SKM-1 (cell line): ENCODE results near the gene SNPH.

ENCODE experiments used
- DNase-seq: peaks from one replicate; lab custom pipeline; 2025; ENCODE audit not compliant: unreplicated experiment; lab: John Stamatoyannopoulos, UW

The SNPH gene

GRCh38 chr20:1305712-1306111 lies 39.6 kb downstream of the SNPH start:
- DNase-seq: no peak

- no peak for DNase-seq
Measured at GRCh38 chr20:1306316-1307135, 40.4 kb downstream of the SNPH start.

- no peak for DNase-seq
Measured at GRCh38 chr20:1307171-1307570, 41.1 kb downstream of the SNPH start.

GRCh38 chr20:1307571-1307971 lies 41.5 kb downstream of the SNPH start:
- no peak for DNase-seq

- no peak for DNase-seq
Measured at GRCh38 chr20:1308067-1308701, 42.1 kb downstream of the SNPH start.

DNA sequence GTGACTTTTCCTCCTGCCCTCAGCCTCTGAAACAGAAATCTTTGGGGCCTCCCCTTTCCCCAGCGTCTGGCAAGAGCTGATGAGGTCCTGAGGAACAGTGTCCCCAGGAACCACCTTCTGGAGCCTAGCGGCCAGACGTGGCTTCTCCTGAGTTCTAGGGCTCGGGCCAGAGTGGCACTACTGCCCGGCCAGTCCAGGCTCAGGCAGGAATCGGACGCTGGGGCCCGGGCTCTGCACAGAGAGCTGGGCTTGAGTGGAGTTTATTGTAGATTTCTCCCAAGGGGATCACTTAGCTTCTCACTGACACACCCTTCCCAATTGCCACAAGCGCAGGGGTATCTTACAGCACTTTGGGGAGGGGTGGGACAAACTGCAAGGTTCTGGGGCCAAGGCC lies 42.6 kb downstream of the SNPH start:
- no peak for DNase-seq

GRCh38 chr20:1309439-1309847 lies 43.3 kb downstream of the SNPH start:
- no peak for DNase-seq

GRCh38 chr20:1310071-1310470 lies 44.0 kb downstream of the SNPH start:
- no peak for DNase-seq

DNA sequence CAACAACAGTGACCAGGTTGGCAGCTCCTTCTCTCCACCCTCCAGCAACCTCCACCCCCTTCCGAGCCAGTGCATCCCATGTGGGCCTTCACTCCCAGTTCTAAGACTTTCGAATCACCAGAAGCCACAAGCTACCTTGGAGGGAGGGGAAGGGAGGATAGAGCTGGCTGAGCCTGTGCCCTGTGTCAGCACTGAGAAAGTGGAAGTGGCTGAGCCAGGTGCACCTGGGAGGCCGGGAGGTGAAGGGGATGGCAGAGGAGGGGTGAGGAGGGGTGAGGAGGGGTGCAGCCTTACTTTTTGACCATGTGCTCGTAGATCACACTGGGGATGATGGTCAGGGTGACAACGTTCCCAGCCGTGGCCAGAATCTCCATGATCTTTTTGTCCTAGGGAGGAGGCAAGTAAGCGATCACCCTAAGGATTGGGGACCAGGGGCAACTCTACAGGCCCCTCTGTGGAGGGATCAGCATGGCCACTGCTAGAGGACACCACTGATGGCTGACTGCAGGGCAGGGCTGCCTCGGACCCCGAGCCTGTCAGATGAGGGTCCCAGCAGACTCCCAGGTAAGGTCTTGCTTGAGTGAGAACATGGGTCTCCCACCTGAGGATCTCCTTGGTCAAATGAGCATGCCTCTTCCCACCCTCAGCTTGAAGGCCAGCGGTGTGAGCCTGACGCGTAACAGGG lies 44.6 kb downstream of the SNPH start:
- DNase-seq: peak; percentile 46

GRCh38 chr20:1312308-1312707 lies 46.2 kb downstream of the SNPH start:
- DNase-seq: no peak

DNA sequence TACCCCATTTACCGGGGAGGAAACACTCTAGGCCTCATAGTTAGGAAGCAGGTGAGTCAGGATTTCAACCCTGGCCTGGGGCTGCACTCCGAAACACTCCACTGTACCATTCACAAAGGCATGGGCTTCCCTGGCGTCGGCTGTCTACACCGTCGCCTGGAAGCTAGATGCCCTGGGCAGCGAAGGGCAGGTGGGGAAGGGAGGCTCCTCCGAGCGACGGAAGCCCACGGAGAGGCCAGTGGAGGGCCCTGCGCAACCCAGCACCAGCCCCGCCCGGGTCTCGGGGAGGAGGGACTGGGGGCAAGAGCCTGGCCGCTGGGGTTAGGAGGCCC lies 46.8 kb downstream of the SNPH start:
- DNase-seq: no peak

GRCh38 chr20:1313236-1313964 lies 47.3 kb downstream of the SNPH start:
- DNase-seq: peak; percentile 4

DNA sequence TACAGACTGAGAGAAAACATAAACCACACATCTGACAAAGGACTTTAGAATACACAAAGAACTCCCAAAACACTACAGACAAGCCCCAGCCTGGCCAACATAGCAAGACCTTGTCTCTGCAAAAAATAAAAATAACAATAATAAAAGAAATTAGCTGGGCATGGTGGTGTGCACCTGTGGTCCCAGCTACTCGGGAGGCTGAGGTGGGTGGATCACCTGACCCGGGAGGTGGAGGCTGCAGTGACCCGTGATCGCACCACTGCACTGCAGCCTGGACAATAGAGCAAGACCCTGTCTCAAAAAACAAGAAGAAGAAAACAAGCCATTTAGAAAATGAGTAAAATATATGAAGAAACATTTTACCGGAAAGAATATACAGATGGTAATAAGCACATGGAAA lies 49.7 kb downstream of the SNPH start:
- no peak for DNase-seq

GRCh38 chr20:1317545-1318255 lies 51.6 kb downstream of the SNPH start:
- DNase-seq: no peak

DNA sequence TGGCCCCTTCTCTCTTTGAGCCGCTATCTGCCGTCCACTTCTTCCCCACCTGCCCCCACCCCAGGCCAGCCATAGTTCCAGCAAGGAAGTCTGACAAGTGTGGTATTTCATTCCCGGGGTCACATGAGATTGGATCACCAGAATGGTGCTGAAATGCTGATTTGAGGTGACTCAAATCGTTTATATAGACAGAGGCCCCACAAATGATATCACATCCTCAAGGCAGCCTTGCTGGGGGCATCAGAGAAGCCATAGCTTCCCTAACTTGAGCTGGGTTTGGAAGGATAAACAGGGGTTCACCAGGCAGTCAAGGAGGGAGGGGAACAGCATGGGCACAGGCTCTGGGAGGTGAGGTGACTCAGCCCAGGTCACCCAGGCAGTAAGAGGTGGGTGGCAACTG lies 53.0 kb downstream of the SNPH start:
- DNase-seq: no peak

GRCh38 chr20:1319462-1319861 lies 53.4 kb downstream of the SNPH start:
- no peak for DNase-seq

- no peak for DNase-seq
Measured at GRCh38 chr20:1320016-1320415, 53.9 kb downstream of the SNPH start.

- no peak for DNase-seq
Measured at GRCh38 chr20:1320902-1321653, 55.0 kb downstream of the SNPH start.

- no peak for DNase-seq
Measured at GRCh38 chr20:1321654-1321939, 55.5 kb downstream of the SNPH start.

- no peak for DNase-seq
Measured at GRCh38 chr20:1322511-1323245, 56.6 kb downstream of the SNPH start.
